CD4-positive, alpha-beta T cell treated with Interleukin-17A for 4 hours (primary cell): ENCODE data around the gene TMA7.
"Not testable (repeated sequence)": the region's sequence is repeated elsewhere in the genome, so short reads cannot be mapped to it uniquely, and the experiment has no call there.

Source experiments
- DNase-seq: peaks from one replicate; pipeline ENCODE4 v3.0.0-alpha.2; 2020; ENCODE audit warnings: mixed read lengths

TMA7 gene

DNA sequence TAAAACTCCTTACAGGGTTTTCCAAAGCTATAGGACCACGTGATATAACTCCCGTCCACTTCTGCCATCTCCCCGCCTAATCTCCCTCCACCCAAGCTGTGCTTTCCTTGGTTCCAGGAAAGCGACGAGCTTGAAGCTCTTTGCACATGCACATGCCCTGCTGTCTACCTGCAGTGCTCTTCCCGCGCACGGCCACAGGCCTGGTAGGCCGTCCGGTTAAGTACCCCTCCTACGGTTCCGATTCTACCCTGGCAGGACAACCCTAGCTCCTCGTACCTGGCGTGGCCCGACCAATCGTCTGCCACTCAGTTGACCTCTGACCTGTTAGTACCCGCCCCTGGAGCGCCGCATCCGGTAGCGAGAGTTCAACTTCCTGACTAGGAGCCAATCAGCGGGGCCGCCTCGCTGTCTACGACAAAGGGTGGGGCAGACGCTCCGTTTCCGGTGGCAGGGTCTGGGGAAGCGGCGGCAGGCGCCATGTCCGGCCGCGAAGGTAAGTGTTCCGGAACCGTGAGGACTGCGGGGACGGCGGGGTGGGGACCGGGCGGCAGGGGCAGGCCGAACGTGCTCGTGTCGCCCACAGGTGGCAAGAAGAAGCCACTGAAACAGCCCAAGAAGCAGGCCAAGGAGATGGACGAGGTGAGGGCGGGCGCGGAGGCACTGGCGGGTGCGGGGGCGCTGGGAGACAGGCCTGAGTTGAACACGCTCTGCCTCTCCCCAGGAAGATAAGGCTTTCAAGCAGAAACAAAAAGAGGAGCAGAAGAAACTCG lies at the start of gene TMA7, which contains the start of gene CCDC51:
Gene TMA7, plus strand, starts transcription at position 438 of the 770 bp plus-strand sequence. Its CDS starts 40 bp downstream, at position 478.
Gene CCDC51, minus strand, starts transcription at position 300 of the 770 bp plus-strand sequence. CDS start 4,991 bp downstream, outside the sequence.
- peak; percentile 98 for DNase-seq

DNA sequence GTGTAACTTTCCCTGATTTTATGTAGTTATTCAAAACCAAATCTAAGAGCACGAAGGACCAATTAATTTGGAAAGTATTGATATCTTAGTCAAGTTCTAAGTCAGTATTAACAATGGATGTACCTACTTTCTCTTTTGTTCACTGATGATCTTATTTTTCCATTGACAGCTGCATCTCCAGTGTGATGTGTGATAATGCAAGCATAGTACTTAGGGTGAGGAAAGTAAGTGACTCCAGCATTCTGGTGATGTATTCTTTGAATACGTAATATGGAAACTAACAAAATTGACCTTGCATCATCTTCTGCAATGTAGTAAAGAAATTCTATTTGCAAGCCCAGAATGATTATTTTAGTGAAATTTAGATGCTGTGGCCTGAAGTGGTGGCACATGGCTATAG lies 45.7 kb upstream of the TMA7 start:
- no peak for DNase-seq

DNA sequence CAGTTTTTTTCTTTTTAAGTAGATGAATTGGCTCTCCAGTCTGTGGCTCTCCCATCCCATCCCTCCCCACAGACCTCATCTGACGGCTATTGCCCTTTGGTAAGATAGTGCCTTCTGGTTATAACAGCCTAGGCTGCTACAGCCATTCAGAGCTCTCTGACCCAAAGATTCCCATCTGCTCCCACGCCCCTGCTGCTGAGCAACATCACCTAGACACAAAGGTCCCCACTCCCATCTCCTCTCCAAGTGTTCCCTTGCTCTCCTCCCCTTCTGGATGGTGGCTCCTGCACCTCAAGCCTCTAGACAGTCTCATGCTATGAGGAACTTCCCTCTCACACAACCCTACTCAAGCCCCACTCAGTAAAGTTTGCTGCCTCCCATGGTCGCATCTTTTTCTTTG lies 44.3 kb upstream of the TMA7 start:
- DNase-seq = no peak

DNA sequence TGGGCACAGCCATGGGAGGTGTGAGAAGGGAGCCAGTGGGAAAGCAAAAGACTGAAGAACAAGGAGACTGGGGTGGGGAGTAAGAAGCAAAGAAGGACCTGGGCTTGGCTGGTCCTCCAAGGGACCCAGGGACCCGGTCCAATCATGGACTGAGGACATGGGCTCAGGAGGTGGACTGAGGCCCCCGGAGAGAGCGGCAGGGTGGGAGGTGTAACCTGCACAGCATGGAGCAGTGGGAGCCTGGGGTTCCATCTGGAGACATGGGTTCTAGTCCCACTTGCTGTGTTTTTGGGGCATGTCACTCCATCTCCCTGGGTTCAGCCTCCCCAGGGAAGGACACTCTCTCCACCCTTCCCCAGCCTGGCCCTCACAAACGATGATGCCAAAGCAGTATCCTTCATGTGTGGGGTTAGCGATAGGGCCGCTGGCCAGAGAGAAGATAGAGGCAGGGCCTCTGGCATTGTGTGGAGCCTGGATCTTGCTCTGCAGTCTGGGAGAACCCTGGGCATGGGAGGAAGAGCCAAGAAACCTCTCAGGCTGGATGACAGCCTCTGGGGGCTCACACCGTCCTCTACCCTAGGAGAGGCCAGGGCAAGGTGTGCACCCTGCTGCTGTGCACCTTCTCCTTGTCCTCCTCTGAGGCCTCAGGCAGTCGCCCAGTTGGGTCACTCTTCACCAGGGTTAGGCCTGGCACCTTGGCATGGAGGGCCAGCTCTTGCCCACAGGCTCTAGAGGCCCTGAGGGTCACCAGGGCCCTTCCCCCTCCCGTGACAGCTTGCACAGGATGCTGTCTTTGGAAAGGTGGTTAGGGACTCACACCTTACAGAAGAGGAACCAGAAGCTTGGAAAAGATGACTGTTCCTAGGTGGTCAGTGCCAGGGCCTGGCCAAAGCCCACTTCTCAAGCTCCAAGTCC lies 42.0 kb upstream of the TMA7 start:
- no peak for DNase-seq

DNA sequence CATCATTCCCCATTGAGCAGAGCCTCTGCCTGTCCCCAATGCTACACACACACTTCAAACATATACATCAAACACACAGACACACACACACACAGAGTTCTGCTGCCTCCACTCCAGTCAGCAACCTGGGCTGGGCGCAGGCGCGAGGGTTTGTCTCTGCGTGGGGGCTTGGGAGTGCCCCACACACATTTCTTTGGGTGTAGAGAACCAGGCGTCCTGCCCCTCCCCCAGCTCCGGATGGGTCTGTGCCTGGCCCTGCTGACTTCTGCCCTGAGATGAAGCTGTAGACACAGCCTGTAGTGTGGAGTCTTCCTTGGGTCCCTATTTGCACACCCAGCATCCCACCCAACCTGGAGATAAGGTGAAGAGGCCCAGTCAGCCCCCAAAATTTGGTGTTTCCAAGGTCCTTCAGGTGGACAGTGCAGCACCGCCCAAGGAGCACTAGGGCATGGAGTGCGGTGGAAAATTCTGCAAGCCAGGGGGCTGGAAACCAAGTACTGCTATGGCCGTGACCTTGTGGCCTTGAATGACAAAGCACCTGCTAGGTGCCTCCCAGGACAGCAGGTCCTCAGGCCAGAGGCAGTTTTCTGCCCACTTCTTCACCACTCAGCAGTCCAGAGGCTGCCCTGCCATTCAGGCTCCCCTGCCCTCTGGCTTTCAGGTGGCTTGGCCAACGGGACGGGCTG lies 41.2 kb upstream of the TMA7 start:
- no peak for DNase-seq

DNA sequence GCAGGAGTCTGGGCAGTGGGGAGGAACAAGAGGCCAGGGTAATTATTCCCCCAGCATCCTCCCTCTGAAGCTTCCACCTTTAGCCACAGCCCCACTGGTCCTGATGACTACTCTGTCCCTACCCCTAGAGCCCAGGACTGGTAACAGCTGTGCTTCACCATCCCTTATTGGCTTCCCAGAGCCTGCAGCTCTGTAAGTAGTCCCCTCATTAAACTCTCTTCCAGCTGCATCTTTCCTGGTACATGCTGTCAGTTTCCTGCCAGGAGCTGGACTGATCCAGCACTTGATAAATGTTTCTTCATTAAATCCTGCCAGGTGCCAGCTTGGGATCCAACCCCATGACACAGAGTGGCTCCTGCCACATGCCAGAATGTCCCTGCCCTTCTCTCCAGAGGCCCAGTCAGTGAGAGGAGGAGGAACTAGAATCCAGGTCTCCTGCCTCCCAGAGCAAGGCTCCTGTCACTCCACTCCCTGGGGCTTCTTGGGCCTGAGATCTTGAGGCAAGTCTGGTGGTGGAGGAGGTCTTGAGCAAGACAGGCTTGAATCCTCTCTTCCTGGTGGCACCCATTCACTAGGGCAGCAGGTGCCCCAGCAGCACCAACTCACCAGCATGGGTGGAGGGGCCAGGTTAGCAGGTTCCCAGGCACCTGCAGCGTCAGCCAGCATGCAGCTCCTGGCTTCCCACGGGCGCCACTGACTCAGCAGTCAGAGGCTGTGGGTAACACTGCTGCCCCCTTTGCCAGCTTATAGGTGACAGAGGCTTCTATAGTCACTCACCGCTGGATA lies 40.5 kb upstream of the TMA7 start:
- no peak for DNase-seq

DNA sequence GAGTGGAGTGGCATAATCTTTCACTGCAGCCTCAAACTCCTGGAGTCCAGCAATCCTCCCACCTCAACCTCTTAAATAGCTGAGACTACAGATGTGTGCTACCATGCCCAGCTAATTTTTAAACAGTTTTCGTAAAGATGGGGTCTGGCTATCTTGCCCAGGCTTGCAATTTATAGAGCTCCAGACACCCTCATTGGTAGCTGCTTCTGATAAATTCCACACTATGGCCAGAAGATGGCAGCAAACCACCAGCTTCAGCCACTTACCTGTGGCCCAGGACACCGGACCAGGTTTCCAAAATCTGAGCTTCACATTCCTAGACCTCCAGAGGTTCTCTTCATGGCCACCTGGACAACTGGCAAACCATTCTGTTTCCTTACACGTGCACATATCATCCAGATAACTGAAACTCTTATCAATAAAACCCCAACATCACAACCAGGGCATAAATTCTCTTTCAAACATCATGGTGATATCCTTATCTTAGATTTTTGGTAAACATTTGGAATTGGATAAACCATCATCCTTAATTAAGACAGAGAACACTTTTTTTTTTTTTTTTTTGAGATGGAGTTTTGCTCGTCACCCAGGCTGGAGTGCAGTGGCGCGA lies 39.1 kb upstream of the TMA7 start:
- peak; percentile 77 for DNase-seq

DNA sequence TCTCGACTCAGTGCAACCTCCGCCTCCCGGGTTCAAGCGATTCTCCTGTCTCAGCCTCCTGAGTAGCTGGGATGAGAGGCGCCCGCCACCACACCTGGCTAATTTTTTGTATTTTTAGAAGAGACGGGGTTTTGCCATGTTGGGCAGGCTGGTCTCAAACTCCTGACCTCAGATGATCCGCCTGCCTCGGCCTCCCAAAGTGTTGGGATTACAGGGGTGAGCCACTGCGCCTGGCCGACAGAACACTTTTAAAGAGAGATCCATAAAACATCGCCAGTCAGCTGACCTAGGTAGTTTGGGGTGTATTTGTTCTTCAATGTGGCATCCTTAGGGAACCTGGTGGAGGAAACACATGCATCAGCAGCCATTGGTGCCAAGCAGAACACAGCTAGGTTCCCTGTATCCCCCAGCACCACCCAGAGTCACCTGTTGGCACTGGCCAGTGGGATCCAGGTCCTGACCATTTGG lies 38.6 kb upstream of the TMA7 start:
- DNase-seq = not testable (repeated sequence)

DNA sequence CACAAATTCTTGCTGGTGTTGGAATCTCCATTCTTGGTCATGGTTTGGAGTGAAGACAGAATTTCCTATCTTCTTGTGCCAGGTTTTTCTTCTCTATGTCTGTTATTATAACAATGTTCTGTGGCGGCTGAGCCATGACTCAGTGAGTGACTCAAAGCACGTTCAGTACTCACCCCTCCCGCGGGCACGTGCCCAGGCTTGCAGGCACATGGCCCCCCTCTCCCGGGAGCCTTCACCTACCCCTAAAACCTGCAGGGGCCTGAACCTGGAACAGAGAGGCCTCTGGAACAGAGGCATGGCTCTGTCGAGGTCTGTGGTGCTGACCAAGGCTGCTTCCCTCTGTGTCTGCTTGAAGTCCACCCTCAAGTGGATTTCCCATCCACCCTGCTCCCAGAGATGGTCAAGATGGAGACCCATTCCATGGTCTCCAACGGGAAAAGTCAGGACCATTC lies 37.8 kb upstream of the TMA7 start:
- no peak for DNase-seq

DNA sequence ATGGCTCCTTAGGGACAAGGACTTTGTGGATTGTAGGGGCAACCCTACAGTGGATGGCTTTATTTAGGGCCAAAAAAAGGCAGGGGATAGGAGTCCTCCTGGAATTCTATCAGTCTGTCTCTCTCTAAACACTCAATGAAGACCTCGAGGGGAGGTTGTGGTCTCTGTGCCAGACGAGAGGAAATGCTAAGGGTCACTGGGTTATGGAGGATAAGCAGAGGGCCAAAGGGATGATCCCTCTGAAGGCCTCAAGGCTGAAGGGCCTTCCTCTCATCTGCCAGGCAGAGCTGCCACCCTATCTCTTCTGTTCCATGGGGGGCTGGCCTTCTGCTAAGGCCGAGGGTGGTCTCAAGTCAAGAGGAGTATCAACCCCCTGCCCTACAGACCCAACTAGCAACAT lies 37.1 kb upstream of the TMA7 start:
- DNase-seq = no peak

DNA sequence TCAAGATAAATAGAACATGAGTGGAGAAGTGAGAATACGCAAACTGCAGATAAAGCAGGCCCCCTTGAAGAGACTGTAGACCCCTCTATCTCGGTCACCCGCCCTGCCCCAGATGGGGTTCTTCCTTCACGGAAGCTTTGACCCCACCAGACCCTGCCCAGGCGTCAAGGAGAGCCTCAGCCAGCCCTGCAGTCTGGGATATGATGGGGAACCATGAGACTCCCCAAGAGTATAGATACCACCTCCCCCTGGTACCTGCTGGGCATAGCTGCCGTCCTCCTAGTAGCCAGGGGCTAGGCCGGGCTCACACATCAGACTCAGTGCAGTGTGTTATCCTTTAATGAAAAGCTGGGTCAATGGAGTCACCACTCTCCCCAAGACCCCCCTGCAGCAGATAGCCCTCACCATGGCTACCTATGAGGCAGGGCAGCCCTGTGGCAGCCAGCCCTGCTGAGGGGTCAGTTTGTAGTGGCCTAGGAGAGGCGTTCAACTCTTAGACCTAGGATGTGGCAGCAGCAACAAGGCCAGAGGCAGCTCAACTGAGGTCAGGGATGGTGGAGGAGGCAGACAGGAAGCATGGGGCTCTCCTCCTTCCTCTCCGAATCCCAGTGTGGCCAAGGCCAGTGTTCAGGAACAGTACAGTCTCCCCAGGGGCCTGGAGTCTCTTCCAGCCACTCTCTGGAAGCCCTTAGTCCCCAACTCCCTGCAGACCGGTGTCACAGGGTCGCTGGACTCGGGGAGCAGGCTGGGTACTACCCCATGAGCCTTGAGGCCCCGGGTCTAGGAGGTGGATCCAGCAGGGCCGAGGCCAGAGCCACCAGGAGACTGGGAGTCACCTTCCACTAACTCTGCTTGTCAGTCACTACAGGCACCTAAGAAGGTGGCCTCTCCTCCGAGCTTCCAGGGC lies 36.3 kb upstream of the TMA7 start:
- no peak for DNase-seq

DNA sequence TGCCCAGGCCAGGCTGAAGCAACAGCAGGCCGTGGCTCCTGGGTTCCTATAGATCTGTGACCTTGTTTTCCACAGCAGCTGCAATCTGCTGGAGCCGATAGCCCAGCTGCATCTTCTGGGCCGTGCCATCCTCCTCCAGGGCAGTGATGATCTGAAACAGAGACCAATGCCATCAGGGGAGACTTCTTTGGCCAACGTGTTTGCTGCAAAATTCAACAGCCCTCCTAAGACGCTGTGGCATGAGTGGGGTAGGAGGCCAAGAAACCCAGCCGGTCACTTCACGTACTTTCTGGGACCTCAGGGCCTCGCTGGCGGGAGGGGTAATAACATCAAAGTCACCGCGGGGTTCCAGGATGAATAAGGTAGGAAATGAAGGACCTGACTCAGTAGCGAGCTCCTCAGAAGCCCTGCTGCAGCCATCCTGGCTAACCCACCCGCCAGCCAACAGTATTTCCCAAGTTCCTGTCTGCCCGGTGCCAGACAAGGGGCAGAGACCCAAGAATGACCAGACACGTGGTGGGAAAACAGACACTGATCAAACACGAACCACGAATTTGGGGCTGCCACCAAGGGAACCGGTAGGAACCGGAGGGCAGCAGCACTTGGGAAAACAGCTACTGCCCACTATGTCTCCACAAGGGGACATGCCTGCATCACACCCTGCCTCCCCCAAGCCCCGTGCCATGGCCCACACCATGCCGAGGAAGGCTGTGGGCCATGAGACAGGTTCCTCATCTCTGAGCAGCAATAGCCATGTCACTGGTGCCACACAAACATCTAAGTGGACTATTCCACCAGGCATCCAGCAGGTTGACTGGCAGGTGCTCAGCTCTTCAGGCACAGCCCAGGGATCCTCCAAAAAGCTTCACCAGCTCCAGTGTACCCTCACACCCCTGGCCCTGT lies 35.4 kb upstream of the TMA7 start:
- no peak for DNase-seq

DNA sequence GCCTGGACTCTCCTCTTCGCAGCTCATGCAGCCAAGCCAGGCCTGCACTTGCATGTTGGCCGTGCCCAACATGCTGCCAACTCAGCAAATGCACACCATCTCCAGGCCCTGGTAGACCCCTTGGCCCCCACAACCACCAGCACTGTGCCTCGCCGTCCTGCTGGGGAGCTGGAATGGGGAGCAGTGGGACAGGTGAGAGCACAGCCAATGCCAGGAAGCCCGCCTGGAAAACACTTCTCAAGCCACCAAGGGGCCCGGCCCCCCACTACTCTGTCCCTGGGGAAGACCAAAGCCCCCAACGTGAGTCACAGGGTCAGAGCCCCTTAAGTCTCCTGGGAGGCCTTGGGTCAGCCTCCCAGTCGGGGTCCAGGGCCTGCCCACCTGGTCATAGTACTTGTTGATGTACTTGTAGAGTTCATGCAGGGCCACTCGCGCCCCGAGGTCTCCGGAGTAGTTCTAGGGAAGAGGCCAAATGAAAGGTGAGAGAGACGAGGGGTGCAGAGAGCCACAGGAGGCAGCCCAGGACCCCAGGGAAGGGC lies 34.6 kb upstream of the TMA7 start:
- no peak for DNase-seq

DNA sequence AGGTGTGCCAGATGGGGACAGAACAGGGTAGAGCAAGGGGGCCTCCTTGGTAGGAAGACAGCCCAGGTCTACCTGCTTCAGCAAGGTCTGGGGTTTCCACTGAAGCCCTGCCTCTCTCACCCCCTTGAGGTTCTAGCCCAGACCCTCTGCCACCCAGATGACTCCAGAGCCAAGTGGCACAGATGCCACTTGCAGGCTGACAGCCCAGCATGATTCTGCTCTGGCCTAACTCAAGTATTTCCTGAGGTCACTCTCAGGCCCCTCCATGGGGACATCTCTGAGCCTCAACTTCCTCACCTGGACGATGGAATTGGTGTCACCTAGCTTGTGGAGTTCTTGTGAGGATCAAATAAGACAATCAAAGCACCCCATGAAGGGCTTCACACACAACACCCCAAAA lies 34.1 kb upstream of the TMA7 start:
- no peak for DNase-seq

DNA sequence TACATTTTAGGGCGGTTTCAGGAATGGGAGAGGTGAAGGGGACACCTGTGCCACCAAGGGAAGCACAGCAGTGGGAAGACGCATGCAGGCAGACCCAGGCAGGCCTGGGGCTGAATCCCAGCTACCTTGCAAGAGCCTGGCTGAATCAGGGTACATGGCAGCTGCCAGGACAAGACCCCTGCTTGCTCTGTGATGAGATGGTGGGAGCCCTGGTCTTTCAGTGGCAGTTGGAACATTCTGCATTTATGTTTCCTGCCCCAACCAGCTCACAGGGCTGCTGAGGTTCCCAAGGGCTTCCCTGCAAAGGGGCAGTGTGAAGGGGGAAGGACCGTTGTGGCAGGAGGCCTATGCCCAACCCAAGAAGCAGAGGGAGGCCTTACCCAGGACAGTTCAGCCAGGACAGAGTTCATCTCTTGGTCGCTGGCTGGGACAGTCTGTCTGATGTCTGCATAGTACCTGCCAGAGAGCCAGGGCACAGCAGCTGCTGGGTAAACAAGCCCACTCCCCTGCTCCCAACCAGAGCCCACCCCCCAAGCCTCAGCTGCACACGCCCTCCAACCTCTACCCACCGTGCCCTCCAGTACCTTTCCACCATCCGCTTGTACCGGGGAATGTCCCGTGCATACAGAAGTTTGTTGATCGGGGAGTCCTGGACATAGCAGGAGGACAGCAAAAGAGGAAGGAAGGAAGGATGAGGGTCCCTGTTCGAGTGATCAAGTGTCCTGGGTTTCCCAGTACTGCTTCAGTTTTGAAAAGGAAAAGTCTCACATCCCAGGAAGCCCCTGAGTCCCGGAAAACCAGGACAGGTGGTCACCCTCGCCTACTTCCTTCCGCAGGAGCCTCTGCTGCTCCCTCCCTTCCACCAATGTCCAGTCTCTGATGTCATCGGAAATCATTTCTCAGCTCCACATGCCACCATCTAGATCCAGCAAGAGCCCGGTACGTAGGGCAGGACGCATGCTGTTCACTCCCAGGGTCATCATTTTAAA lies 33.3 kb upstream of the TMA7 start:
- no peak for DNase-seq

DNA sequence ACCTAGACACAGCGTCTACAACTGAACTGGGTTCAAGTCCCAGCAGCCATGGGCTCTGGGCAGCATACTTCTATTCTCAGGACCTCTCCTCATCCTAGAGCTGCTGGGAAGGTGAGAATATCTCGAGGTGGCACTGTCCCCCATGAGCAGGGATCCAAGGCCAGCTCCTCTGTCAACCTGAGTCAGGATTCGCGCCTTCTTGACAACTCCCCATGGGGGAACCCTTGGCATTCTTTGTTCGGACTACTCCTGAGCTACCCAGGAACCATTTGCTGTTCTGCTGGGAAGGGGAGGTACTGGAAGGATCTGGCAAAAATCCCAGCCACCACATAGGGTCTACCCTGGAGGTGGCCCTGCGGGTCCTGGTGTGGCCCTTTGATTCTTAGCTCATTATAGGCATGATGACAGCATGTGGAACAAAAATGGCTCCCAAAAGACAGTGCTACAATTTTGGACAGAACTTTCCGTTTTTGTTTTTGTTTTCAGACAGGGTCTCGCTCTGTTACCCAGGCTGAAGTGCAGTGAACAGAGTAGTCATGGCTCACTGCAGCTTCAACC lies 32.4 kb upstream of the TMA7 start:
- DNase-seq = no peak

DNA sequence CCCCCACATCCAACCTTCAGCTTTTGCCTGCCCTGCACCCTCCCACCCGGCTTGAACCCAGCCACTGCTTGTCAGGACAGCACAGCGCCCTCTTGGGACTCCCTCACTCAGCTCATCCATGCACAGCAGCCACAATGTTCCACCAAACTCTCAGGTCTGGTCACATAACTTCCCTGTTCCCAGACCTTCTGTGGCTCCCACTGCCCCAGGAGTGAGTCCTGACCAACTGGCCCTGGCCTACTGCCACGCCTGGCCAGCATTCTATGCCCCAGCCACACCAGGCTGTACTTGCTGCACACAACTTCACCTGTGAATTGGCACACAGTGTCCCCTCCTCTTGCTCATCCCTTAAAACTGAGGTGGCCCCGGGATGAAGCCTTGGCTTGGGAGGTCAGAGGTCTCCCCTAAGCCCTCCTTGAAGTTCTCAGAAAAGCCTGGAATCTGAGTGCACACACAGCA lies 31.2 kb upstream of the TMA7 start:
- no peak for DNase-seq
